Nephron (organoid): ENCODE measurements around the gene HOXD11.
A peak's percentile ranks its signal among the peaks of the same experiment; 100 is the strongest.

Source experiments
- H3K27ac Mint-ChIP-seq, 3 experiments: 2 replicates each; pipeline ENCODE4 v1.8.0; 2020; ENCODE audit warnings: mixed read lengths in 3 of 3, mild to moderate bottlenecking in 2 of 3, moderate library complexity in 1 of 3
- H3K27me3 Mint-ChIP-seq: 2 replicates; pipeline ENCODE4 v1.8.0; 2021; ENCODE audit warnings: low read depth, mild to moderate bottlenecking, moderate library complexity, mixed read lengths
- H3K36me3 Mint-ChIP-seq: 2 replicates; pipeline ENCODE4 v1.8.0; 2020; ENCODE audit warnings: low read depth, mixed read lengths
- H3K4me1 Mint-ChIP-seq: 2 replicates; pipeline ENCODE4 v1.8.0; 2020; ENCODE audit warnings: mixed read lengths
- H3K4me3 Mint-ChIP-seq, 3 experiments: 2 replicates each; pipeline ENCODE4 v1.8.0; 2020; ENCODE audit warnings: mild to moderate bottlenecking in 3 of 3, mixed read lengths in 3 of 3, moderate library complexity in 2 of 3
- H3K9me3 Mint-ChIP-seq: 2 replicates; pipeline ENCODE4 v1.8.0; 2020; ENCODE audit warnings: mixed read lengths
- CTCF ChIP-seq, 3 experiments: fragments of 200-600 bp; sonication (generic); IDR thresholded peaks; one replicate each; pipeline ENCODE4 v1.5.0; 2021; ENCODE audit warnings: antibody characterized with exemption in 3 of 3; ENCODE audit not compliant: unreplicated experiment in 3 of 3

HOXD11 gene

GRCh38 chr2:176071330-176072291, 35.5 kb upstream of the HOXD11 start:
- peaks cover 100% of the 10 kb centered on the region for H3K27me3 Mint-ChIP-seq
- H3K36me3 Mint-ChIP-seq: no peaks in the 10 kb centered on the region
- TF ChIP-seq CTCF (IDR thresholded peaks at IDR 0.05; ENCODE audit: unreplicated experiment in 3 of 3): no peak
- peaks cover 5% of the 10 kb centered on the region for H3K4me1 Mint-ChIP-seq
- H3K4me3 Mint-ChIP-seq: peak overlapping the region in 1 of 3 experiments; percentile 10
- peaks cover 6% of the 10 kb centered on the region for H3K9me3 Mint-ChIP-seq
- H3K27ac Mint-ChIP-seq: no peak overlapping the region

GRCh38 chr2:176072292-176072669, 34.8 kb upstream of the HOXD11 start:
- H3K27me3 Mint-ChIP-seq: peaks cover 100% of the 10 kb centered on the region
- no peak for TF ChIP-seq CTCF (IDR thresholded peaks at IDR 0.05; ENCODE audit: unreplicated experiment in 3 of 3)
- no peak overlapping the region for H3K4me3 Mint-ChIP-seq
- peaks cover 6% of the 10 kb centered on the region for H3K9me3 Mint-ChIP-seq
- no peaks in the 10 kb centered on the region for H3K36me3 Mint-ChIP-seq
- H3K4me1 Mint-ChIP-seq: peaks cover 5% of the 10 kb centered on the region
- no peak overlapping the region for H3K27ac Mint-ChIP-seq

GRCh38 chr2:176072951-176073904, 33.9 kb upstream of the HOXD11 start:
- no peak for TF ChIP-seq CTCF (IDR thresholded peaks at IDR 0.05; ENCODE audit: unreplicated experiment in 3 of 3)
- Mint-ChIP-seq H3K4me3 (no peak overlapping the region), H3K36me3 (no peaks in the 10 kb centered on the region), H3K27ac (no peak overlapping the region), H3K9me3 (peaks cover 6% of the 10 kb centered on the region), H3K27me3 (peaks cover 97% of the 10 kb centered on the region), H3K4me1 (no peaks in the 10 kb centered on the region)

GRCh38 chr2:176074919-176075425, 32.1 kb upstream of the HOXD11 start:
- TF ChIP-seq CTCF (IDR thresholded peaks at IDR 0.05; ENCODE audit: unreplicated experiment in 3 of 3): no peak
- no peak overlapping the region for H3K27ac Mint-ChIP-seq
- no peaks in the 10 kb centered on the region for H3K36me3 Mint-ChIP-seq
- H3K9me3 Mint-ChIP-seq: peaks cover 2% of the 10 kb centered on the region
- peak overlapping the region in 1 of 3 experiments; percentile 43 for H3K4me3 Mint-ChIP-seq
- H3K27me3 Mint-ChIP-seq: peaks cover 97% of the 10 kb centered on the region
- peaks cover 11% of the 10 kb centered on the region for H3K4me1 Mint-ChIP-seq

- peaks cover 11% of the 10 kb centered on the region for H3K4me1 Mint-ChIP-seq
- H3K9me3 Mint-ChIP-seq: peaks cover 2% of the 10 kb centered on the region
- TF ChIP-seq CTCF (IDR thresholded peaks at IDR 0.05; ENCODE audit: unreplicated experiment in 3 of 3): no peak
- H3K4me3 Mint-ChIP-seq: peak overlapping the region in 2 of 3 experiments; percentile 25 to 43
- H3K27me3 Mint-ChIP-seq: peaks cover 97% of the 10 kb centered on the region
- H3K27ac Mint-ChIP-seq: no peak overlapping the region
- H3K36me3 Mint-ChIP-seq: no peaks in the 10 kb centered on the region
These were observed 31.6 kb upstream of the HOXD11 start for GRCh38 chr2:176075481-176075880.
